ENCODE results near the gene CNDP2.

DNA sequence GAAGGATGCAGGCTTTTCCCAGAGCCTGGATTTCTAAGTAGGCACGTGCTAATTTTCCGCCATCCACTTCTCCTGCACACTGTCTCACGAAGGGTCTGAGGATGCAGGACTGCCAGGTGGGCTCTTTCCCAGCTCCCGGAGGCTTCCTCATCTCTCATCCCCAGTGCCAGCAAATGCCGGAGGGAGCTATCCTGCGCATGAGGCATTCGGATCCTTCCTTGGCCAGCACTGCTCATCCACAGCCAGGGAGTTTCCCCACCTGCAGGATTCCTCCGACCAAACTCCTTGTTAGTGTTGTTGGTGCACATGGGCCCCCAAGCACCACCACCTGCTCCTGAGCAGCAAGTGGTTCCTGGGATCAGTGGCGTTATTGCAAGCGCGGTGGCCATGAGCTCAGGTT, 43.1 kb downstream of the CNDP2 start:
- no peak for TF ChIP-seq EZH2phosphoT487 (IDR thresholded peaks at IDR 0.05; ENCODE audit: low read length)
- TF ChIP-seq, protein P1, sequence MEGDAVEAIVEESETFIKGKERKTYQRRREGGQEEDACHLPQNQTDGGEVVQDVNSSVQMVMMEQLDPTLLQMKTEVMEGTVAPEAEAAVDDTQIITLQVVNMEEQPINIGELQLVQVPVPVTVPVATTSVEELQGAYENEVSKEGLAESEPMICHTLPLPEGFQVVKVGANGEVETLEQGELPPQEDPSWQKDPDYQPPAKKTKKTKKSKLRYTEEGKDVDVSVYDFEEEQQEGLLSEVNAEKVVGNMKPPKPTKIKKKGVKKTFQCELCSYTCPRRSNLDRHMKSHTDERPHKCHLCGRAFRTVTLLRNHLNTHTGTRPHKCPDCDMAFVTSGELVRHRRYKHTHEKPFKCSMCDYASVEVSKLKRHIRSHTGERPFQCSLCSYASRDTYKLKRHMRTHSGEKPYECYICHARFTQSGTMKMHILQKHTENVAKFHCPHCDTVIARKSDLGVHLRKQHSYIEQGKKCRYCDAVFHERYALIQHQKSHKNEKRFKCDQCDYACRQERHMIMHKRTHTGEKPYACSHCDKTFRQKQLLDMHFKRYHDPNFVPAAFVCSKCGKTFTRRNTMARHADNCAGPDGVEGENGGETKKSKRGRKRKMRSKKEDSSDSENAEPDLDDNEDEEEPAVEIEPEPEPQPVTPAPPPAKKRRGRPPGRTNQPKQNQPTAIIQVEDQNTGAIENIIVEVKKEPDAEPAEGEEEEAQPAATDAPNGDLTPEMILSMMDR (IDR thresholded peaks at IDR 0.05; ENCODE audit: low read length), result no peak

All from MM.1S (cell line).